HUES6 (cell line): Measurements from ENCODE around the gene NTM.
"Not testable (repeated sequence)": the region's sequence is repeated elsewhere in the genome, so short reads cannot be mapped to it uniquely, and the experiment has no call there.

Source experiments
- H3K27ac ChIP-seq: 2 replicates; pipeline ENCODE4 v1.7.0; 2013; ENCODE audit warnings: low read depth, mild to moderate bottlenecking, low read length, inconsistent platforms
- H3K27me3 ChIP-seq: 2 replicates; pipeline ENCODE4 v1.6.1; 2013; ENCODE audit warnings: low read length; ENCODE audit not compliant: control insufficient read depth, insufficient read depth
- H3K36me3 ChIP-seq: 2 replicates; pipeline ENCODE4 v1.6.1; 2013; ENCODE audit warnings: low read length; ENCODE audit not compliant: control insufficient read depth, insufficient read depth
- H3K4me1 ChIP-seq: 2 replicates; pipeline ENCODE4 v1.6.1; 2013; ENCODE audit warnings: low read length; ENCODE audit not compliant: control insufficient read depth, insufficient read depth
- H3K4me3 ChIP-seq: 2 replicates; pipeline ENCODE4 v1.5.1; 2013; ENCODE audit warnings: low read depth, low read length
- H3K9ac ChIP-seq: one replicate; pipeline ENCODE4 v1.6.1; 2013; ENCODE audit warnings: mild to moderate bottlenecking, low read length
- H3K9me3 ChIP-seq: 2 replicates; pipeline ENCODE4 v1.6.1; 2013; ENCODE audit warnings: low read depth, low read length; ENCODE audit not compliant: control insufficient read depth, insufficient read depth

Gene NTM

DNA sequence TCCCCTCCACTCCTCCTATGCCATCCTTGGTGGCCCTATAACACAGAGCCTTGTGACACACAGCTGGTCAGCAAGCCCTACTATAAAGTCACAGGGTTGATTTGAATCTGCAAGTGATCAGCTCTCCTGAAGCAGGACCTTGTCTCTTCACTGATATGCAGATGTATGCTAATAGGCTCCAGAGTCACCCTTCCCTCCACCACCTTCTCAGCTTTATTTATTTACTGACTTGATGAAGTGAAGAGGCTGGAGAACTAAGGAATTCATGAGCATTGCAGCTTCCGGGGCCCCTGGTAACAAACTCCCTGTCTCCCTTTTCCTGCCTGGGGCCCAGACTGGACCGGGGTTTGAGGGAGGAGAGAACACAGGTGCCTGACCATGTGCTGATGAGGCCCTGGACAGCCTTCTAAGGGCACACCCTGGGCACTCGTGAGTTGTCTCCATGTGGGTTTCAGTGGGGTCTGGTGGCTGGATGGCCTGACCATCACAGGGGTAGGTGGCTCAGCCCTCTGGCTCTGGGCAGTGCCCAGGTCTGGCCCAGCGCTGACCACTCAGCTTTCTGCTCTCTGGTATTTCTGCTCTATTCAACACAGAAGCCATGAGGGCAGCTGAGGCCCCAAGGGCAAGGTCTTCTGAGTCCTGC, 307.5 kb downstream of the NTM start:
- H3K9me3 ChIP-seq = no peaks in the 10 kb centered on the region

DNA sequence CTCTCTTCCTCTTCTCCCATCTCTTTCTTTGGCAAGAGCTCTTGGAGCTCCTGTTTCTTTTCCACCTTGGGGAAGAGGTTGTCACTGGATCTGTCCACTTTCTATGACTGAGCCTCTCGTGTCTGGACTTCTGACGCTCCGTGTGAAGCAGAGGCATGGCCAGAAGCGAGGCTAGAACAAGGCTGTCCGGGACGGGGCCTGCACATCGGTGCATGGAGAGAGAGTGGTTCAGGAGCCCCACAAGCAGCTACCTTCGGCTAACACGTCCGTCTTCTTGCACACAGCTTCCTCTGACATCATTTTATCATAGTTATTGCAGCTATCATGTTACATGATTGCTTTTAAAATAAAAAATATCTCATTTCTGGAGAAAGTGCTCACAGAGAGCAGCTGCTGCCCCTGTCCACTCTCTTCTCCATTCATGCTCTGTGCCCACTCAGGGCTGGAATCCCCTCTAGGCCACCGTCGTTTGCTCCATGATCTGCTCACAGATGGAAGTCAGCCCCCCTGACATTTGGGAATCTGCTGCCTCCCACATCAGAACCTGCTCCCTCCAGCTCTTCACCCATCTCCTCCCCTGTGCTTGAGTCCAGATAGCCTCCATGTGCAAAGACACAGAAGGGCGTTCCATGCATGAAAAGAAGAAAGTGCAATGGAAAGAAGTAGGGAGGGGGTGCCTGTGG, 308.4 kb downstream of the NTM start:
- no peak overlapping the region for H3K9ac ChIP-seq
- H3K27ac ChIP-seq = no peak overlapping the region
- H3K4me3 ChIP-seq = no peak overlapping the region
- H3K27me3 ChIP-seq = peaks cover 14% of the 10 kb centered on the region
- H3K36me3 ChIP-seq = no peaks in the 10 kb centered on the region
- H3K4me1 ChIP-seq = peaks cover 19% of the 10 kb centered on the region
- no peaks in the 10 kb centered on the region for H3K9me3 ChIP-seq

More for the DNA sequence above, 307.5 kb downstream of the NTM start:
- H3K27me3 ChIP-seq = peaks cover 9% of the 10 kb centered on the region
- H3K9ac ChIP-seq = no peak overlapping the region
- H3K27ac ChIP-seq = no peak overlapping the region
- H3K4me3 ChIP-seq = no peak overlapping the region
- no peaks in the 10 kb centered on the region for H3K36me3 ChIP-seq
- H3K4me1 ChIP-seq = peaks cover 19% of the 10 kb centered on the region

DNA sequence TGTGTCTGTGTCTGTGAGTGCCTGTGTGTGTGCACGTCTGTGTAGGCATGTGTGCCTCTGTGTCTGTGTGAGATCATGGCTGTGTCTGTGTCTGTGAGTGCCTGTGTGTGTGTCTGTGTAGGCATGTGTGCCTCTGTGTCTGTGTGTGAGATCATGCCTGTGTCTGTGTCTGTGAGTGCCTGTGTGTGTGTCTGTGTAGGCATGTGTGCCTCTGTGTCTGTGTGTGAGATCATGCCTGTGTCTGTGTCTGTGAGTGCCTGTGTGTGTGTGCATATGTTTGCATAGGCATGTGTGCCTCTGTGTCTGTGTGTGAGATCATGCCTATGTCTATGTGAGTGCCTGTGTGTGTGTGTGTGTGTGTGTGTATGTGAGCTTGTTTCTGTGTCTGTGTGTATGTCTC, 310.0 kb downstream of the NTM start:
- peaks cover 18% of the 10 kb centered on the region for H3K4me1 ChIP-seq
- not testable (repeated sequence) for H3K9me3 ChIP-seq, H3K27ac ChIP-seq, H3K9ac ChIP-seq, H3K4me3 ChIP-seq, H3K27me3 ChIP-seq, H3K36me3 ChIP-seq

DNA sequence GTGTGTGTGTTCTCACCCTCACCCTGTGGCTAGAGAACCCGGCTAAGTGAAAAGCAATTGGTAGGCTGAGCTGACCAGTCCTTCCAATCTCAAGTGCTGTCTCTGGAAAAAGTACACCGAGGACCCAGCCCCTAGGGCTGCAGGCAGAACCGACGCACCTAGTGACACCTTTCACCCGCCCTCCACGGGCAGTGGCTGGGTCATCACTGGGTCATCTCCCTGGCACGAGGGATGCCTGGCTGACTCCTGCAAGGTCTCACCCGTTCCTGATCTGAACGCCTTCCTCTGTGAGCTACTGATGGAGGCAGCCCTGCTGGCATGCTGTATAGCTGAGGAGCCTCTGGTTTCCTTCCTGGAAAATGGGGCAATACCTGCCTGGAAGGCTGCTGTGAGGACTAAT, 311.5 kb downstream of the NTM start:
- Histone ChIP-seq H3K4me3 (no peak overlapping the region), H3K27me3 (0 out of 2 replicates have a peak, but pooled peaks cover 4% of the 10 kb centered on the region), H3K9me3 (no peaks in the 10 kb centered on the region), H3K9ac (no peak overlapping the region), H3K27ac (no peak overlapping the region), H3K4me1 (peaks cover 17% of the 10 kb centered on the region), H3K36me3 (no peaks in the 10 kb centered on the region)

DNA sequence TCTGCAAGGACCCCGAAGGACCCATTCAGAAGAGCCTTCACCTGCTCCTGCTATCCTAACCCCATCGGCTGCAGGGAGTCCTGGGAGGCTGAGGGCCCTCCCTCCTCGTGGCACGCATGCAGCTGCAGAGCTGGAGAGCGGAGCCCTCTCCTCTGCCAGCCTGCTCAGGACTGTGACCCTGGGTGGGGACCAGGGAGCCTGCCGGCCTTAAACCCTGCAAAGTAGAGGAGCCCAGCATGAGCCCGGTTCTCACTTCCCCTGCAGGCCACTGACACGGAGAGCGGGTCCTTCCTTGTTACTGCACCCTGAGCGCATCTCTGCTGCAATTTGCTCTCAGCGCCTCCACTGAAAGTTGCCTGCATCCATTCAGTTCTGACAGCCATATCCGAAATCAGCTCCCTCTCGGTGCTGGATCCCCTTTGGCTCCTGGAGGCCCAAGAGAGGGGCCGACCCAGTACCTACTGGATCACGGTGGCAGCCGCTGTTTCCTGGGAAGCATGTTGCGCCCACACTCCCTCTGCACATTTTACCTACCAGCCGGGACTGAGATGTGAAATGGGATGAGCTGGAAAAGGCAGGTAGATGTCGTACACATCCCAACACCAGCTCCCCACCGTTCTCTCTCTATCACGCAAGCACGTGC, 312.1 kb downstream of the NTM start:
- H3K9ac ChIP-seq = no peak overlapping the region
- peaks cover 12% of the 10 kb centered on the region for H3K4me1 ChIP-seq
- 0 out of 2 replicates have a peak, but pooled peaks cover 4% of the 10 kb centered on the region for H3K27me3 ChIP-seq
- H3K36me3 ChIP-seq = no peaks in the 10 kb centered on the region
- H3K27ac ChIP-seq = no peak overlapping the region
- no peak overlapping the region for H3K4me3 ChIP-seq
- no peaks in the 10 kb centered on the region for H3K9me3 ChIP-seq

DNA sequence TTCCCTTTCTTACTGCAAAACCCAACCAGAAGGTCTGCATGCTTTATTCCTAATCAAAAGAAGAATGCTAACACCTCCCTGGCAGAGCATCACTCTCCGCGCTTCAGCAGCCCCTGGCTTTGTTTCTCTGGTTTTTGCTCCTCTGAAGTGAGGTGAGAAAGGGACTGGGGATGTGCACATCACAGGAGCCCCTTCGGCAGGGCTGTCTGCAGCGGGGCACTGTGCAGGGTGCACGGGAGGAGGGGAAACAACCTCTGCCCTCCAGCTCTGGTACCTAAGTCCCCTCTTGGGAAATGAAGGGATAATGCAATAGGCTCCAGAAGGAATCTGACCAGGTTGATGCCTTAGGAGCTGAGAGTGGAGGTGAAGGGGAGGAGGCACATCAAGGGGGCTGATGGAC, 312.7 kb downstream of the NTM start:
- peaks cover 5% of the 10 kb centered on the region; the same call in 1 of the 2 replicates for H3K27me3 ChIP-seq

DNA sequence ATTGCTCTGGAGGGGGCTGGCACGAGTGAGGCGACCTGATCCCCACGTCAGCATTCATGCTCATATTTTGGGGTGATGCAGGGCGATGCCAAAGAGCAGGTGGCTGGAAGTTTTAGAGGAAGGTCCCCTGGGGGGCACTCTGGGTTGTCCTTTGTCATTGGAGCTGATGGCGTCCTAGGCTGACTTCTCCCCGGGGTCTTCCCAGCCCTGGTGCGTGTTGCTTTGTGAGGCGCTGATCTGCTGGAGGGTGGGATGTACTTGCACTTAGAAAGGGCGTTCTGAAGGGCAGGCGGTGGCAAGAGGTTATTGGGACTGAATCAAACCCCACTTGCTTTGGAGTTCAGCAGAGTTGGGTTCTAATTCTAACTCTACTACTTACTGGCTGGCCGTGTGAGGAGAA, 313.3 kb downstream of the NTM start:
- Histone ChIP-seq H3K9ac (no peak overlapping the region), H3K9me3 (no peaks in the 10 kb centered on the region), H3K27ac (no peak overlapping the region), H3K36me3 (no peaks in the 10 kb centered on the region), H3K4me3 (no peak overlapping the region), H3K27me3 (peaks cover 10% of the 10 kb centered on the region), H3K4me1 (peaks cover 8% of the 10 kb centered on the region)

More for the DNA sequence above, 312.7 kb downstream of the NTM start:
- no peaks in the 10 kb centered on the region for H3K9me3 ChIP-seq
- no peak overlapping the region for H3K4me3 ChIP-seq
- peaks cover 6% of the 10 kb centered on the region for H3K4me1 ChIP-seq
- H3K9ac ChIP-seq = no peak overlapping the region
- H3K27ac ChIP-seq = no peak overlapping the region
- H3K36me3 ChIP-seq = no peaks in the 10 kb centered on the region

DNA sequence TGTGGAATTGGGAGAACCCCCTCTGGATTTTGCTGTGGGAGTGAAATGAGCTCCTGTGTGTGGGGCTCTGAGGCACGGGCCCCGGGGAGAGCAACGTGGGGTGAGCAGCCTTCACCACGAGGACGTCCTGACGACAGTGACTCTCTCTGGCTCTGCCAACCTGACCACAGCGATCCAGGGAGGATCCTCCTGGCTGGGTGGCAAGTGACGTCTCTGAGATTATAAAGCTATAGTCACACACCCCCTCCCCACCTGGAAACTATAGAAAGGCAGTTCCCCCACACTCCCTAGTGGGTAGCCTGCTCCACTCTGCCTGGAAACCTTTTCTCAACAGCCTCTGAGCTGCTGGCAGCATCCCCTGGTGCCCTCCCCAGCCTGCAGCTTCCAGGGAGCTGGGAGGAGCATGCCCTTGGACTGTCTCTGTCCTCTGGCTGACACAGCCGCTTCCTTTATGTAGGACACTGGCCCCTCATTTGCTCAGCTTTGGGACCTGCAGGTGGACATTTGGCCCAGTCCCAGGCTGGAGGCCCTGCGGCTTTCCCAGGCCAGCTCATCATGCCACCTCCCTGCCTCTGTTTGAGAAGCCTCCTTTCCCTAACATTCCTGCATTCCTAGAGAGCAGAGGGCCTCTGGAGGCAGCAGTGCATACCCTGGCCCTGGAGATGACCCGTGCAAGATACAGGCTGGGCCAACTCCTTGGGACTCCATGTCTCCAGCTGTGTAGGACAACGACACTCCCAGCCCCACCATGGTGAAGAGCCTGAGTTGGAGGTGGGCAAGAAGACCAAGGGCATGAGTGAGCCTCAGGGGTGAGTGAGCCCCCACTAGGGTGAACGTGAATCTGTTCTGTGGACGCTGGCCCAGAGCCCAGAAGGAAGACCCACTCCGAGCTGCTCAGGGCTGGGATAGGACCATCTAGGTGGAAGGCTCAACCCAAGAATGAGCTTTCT, 314.0 kb downstream of the NTM start:
- H3K36me3 ChIP-seq = no peaks in the 10 kb centered on the region
- peaks cover 17% of the 10 kb centered on the region for H3K27me3 ChIP-seq
- peaks cover 8% of the 10 kb centered on the region for H3K4me1 ChIP-seq
- no peak overlapping the region for H3K4me3 ChIP-seq
- no peak overlapping the region for H3K27ac ChIP-seq
- no peaks in the 10 kb centered on the region for H3K9me3 ChIP-seq
- H3K9ac ChIP-seq = no peak overlapping the region

DNA sequence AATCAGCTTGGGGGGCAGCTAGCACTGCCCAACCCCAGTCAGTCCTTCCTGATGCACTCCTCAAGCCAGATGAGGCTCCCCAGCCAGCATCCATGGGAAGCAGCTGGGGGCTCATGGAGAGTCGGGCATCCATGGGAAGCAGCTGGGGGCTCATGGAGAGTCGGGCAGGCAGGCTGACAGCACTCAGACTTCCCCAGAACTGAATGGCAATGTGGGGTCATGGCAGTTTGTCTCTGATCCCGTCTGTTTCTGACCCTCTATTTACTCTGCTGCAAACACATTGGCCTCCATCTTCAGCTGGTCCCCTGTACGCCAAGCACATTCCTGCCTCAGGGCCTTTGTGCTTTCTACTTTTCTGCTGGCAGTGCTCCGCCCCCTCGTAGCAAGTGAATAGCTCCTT, 314.8 kb downstream of the NTM start:
- no peak overlapping the region for H3K4me3 ChIP-seq
- no peaks in the 10 kb centered on the region for H3K36me3 ChIP-seq
- H3K27ac ChIP-seq = no peak overlapping the region
- H3K27me3 ChIP-seq = peaks cover 25% of the 10 kb centered on the region
- peaks cover 8% of the 10 kb centered on the region for H3K4me1 ChIP-seq
- H3K9ac ChIP-seq = no peak overlapping the region
- H3K9me3 ChIP-seq = no peaks in the 10 kb centered on the region

DNA sequence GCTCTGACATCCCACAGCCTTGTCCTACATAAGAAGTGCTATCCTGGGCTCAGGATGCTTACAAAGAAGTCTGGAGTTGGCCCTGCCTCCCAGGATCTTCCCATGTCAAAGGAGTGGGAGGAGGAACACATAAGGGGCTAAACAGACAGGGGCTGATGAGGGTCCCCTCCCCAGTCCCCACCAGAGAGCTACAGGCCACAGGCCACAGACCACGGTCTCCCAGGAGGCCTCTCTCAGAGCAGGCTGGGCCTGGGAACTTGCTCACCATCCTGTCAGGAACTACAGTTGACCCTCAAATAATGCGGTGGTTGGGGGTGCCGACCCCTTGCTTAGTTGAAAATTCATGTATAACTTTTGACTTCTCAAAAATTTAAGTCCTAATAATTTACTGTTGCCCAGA, 315.5 kb downstream of the NTM start:
- no peak overlapping the region for H3K9ac ChIP-seq
- peaks cover 8% of the 10 kb centered on the region for H3K4me1 ChIP-seq
- no peak overlapping the region for H3K4me3 ChIP-seq
- no peaks in the 10 kb centered on the region for H3K36me3 ChIP-seq
- H3K9me3 ChIP-seq = no peaks in the 10 kb centered on the region
- peaks cover 29% of the 10 kb centered on the region for H3K27me3 ChIP-seq
- H3K27ac ChIP-seq = no peak overlapping the region
